HepG2 (cell line): ENCODE results near the gene ZNF428. TPM values are rescaled to one million over a fixed set of nuclear protein-coding genes. Genes with fewer than 3 reads are reported as not detected.

Experiments used
- ARHGAP35 ChIP-seq: sonication (generic); formaldehyde crosslinking; IDR thresholded peaks from 2 replicates; pipeline ENCODE4 v1.9.0; 2022; ENCODE audit warnings: mild to moderate bottlenecking, inconsistent platforms, moderate library complexity, missing genetic modification reagents, borderline replicate concordance
- DNMT3B ChIP-seq: conservative IDR thresholded peaks from 2 replicates; pipeline ENCODE4 v1.6.1; 2016; ENCODE audit warnings: missing biosample characterization, control low read depth
- HNRNPL ChIP-seq: fragments of 200-400 bp; formaldehyde crosslinking; IDR thresholded peaks from 2 replicates; pipeline ENCODE4 v1.6.1; 2017; ENCODE audit warnings: mild to moderate bottlenecking, low read depth, low read length
- JARID2 ChIP-seq: sonication (generic); formaldehyde crosslinking; IDR thresholded peaks from 2 replicates; pipeline ENCODE4 v1.8.1; 2023; ENCODE audit warnings: missing genetic modification reagents, inconsistent platforms; ENCODE audit not compliant: insufficient replicate concordance
- NFYC ChIP-seq: IDR thresholded peaks from 2 replicates; pipeline ENCODE4 v1.6.1; 2016; ENCODE audit warnings: missing genetic modification reagents, missing compliant biosample characterization
- SKIL ChIP-seq: sonication (generic); formaldehyde crosslinking; IDR thresholded peaks from 2 replicates; pipeline ENCODE4 v1.8.0; 2022; ENCODE audit warnings: missing genetic modification reagents, mild to moderate bottlenecking, moderate library complexity, borderline replicate concordance
- SP1 ChIP-seq, 2 experiments: fragments of 450-650 bp in 1 of 2; sonication (generic) in 1 of 2; formaldehyde crosslinking in 1 of 2; IDR thresholded peaks; 2 replicates each; pipeline versions ENCODE4 v1.4.0 to v1.6.1; 2016 to 2020; ENCODE audit warnings: missing genetic modification reagents in 1 of 2
- STAT5B ChIP-seq: sonication (generic); formaldehyde crosslinking; IDR thresholded peaks from 2 replicates; pipeline ENCODE4 v1.4.0; 2020; ENCODE audit warnings: missing genetic modification reagents
- ZNF142 ChIP-seq: sonication (generic); formaldehyde crosslinking; IDR thresholded peaks from 2 replicates; pipeline ENCODE4 v1.4.0; 2020; ENCODE audit warnings: missing genetic modification reagents
- ZNF235 ChIP-seq: sonication (generic); formaldehyde crosslinking; IDR thresholded peaks from 2 replicates; pipeline ENCODE4 v1.8.1; 2023; ENCODE audit warnings: mild to moderate bottlenecking, missing genetic modification reagents, borderline replicate concordance
- ZNF318 ChIP-seq: sonication (generic); formaldehyde crosslinking; IDR thresholded peaks from 2 replicates; pipeline ENCODE4 v1.4.0; 2020; ENCODE audit warnings: mild to moderate bottlenecking, missing genetic modification reagents
- polyA plus RNA-seq, 8 experiments: library from polyadenylated mRNA; depleted of rRNA in 3 of 8; stranded (reverse) in 7 of 8; unstranded in 1 of 8; fragments of >200 nt; fragmentation: Illumina TruSeq in 4 of 8; extraction: Trizol in 4 of 8; gene quantifications; 2 replicates each; pipeline versions ENCODE4 v1.2.1 to v1.2.3, GENCODE V29; 2011 to 2016; ENCODE audit warnings: low read depth in 4 of 8, missing spikeins in 1 of 8, mixed read lengths in 1 of 8; ENCODE audit not compliant: insufficient read depth in 1 of 8
- total RNA-seq, 5 experiments: library from RNA; depleted of rRNA; stranded (reverse); fragments of >200 nt; fragmentation: Illumina TruSeq; extraction: Trizol; gene quantifications; 2 replicates each; pipeline ENCODE4 v1.2.3, GENCODE V29; 2016; ENCODE audit warnings: low read depth in 1 of 5

The ZNF428 gene
- total and polyA plus RNA-seq, 2 of the 13 experiments (the other 11 are each of a cell fraction or from before 2014, with no cell fraction given): 10.4 to 26.9 TPM

GRCh38 chr19:43639519-43640423 lies 20.3 kb upstream of the ZNF428 start, which contains the start of gene CADM4 (continued):
- TF ChIP-seq ZNF318 (CRISPR knock-in tag) (no peak), STAT5B (CRISPR knock-in tag) (no peak), ZNF235 (CRISPR knock-in tag) (no peak), DNMT3B (CRISPR knock-in tag) (no peak), SKIL (0 out of 2 replicates have a peak, but pooled peaks have one; percentile 51), HNRNPL (no peak), ZNF142 (no peak), SP1 (IDR thresholded peaks at IDR 0.05) (no peak), SP1 (CRISPR knock-in tag; IDR thresholded peaks at IDR 0.05) (0 out of 2 replicates have a peak, but pooled peaks have one; percentile 26), NFYC (CRISPR knock-in tag) (no peak), ARHGAP35 (CRISPR knock-in tag) (no peak), JARID2 (CRISPR knock-in tag) (no peak)
